HG03139 (cell line): ENCODE results near the gene PFKP.
"Not testable (repeated sequence)": the region's sequence is repeated elsewhere in the genome, so short reads cannot be mapped to it uniquely, and the experiment has no call there.

ENCODE experiments used
- ATAC-seq: cut with Tn5 transposase; IDR thresholded peaks from one replicate; pipeline ENCODE4 v1.9.1; 2021; ENCODE audit not compliant: unreplicated experiment

PFKP gene

GRCh38 chr10:3046981-3047547 lies 20.3 kb upstream of the PFKP start:
- no peak for ATAC-seq

- no peak for ATAC-seq
Observed at GRCh38 chr10:3047596-3047995, 19.8 kb upstream of the PFKP start.

GRCh38 chr10:3048119-3049019 lies 19.0 kb upstream of the PFKP start:
- no peak for ATAC-seq

- ATAC-seq = no peak
Observed at GRCh38 chr10:3051692-3052091, 15.7 kb upstream of the PFKP start.

- ATAC-seq = no peak
Observed at GRCh38 chr10:3053155-3053554, 14.2 kb upstream of the PFKP start.

- ATAC-seq = no peak
Observed at GRCh38 chr10:3054183-3054850, 13.0 kb upstream of the PFKP start.

GRCh38 chr10:3054851-3055199 lies 12.5 kb upstream of the PFKP start:
- ATAC-seq = no peak

GRCh38 chr10:3056280-3057037 lies 10.9 kb upstream of the PFKP start:
- no peak for ATAC-seq

- no peak for ATAC-seq
Observed at GRCh38 chr10:3057946-3058345, 9.4 kb upstream of the PFKP start.

GRCh38 chr10:3059974-3060373 lies 7.4 kb upstream of the PFKP start:
- ATAC-seq = no peak

GRCh38 chr10:3060481-3060889 lies 6.9 kb upstream of the PFKP start:
- ATAC-seq = no peak

- ATAC-seq = not testable (repeated sequence)
Observed at GRCh38 chr10:3061323-3061898, 5.9 kb upstream of the PFKP start.

- ATAC-seq = no peak
Observed at GRCh38 chr10:3062502-3063186, 4.7 kb upstream of the PFKP start.

- no peak for ATAC-seq
Observed at GRCh38 chr10:3064423-3064822, 2.9 kb upstream of the PFKP start.

GRCh38 chr10:3065622-3066021 lies 1.7 kb upstream of the PFKP start:
- no peak for ATAC-seq

- no peak for ATAC-seq
Observed at GRCh38 chr10:3066317-3067117, 831 bp upstream of the PFKP start.

- no peak for ATAC-seq
Observed at GRCh38 chr10:3067859-3068179, 471 bp downstream of the PFKP start.

GRCh38 chr10:3068201-3068967 lies 1.0 kb downstream of the PFKP start:
- ATAC-seq = peak; percentile 41
